ENCODE data around the gene CCSER2. TPM values are rescaled to one million over a fixed set of nuclear protein-coding genes. Genes with fewer than 3 reads are reported as not detected.

Gene CCSER2
- total RNA-seq, 6 experiments from 2014 or later: 18.2 to 28.8 (median 25.9) TPM

- intact Hi-C loops (cut with DNase I): no loop called here
- H3K4me1 ChIP-seq: peaks cover 0 to 9% (median 3%) of the 10 kb centered on the region in 4 donors
- H3K4me3 ChIP-seq: no peak overlapping the region
- TF ChIP-seq CTCF (IDR thresholded peaks at IDR 0.05) (no peak), POLR2A (IDR thresholded peaks at IDR 0.05) (no peak)
- H3K27ac ChIP-seq: no peak overlapping the region
- 77% methylated on average over 2 of the region's 2 CpGs for WGBS (ENCODE audit: insufficient coverage, low coverage, low lambda C conversion rate, missing lambda C conversion rate)
- ATAC-seq: no peak
- DNase-seq: no peak
- H3K36me3 ChIP-seq: no peaks in the 10 kb centered on the region
- no peaks in the 10 kb centered on the region for H3K9me3 ChIP-seq
- no peaks in the 10 kb centered on the region for H3K27me3 ChIP-seq
These were observed 20.5 kb downstream of the CCSER2 start for GRCh38 chr10:84348860-84349259.

- H3K4me1 ChIP-seq: peaks cover 0 to 7% (median 0%) of the 10 kb centered on the region in 4 donors
- 50% methylated on average over 7 of the region's 7 CpGs for WGBS (ENCODE audit: insufficient coverage, low coverage, low lambda C conversion rate, missing lambda C conversion rate)
- no peak overlapping the region for H3K4me3 ChIP-seq
- intact Hi-C loops (cut with DNase I): no loop called here
- DNase-seq: peak in 2 of 3 donors; percentile 50 to 65
- no peak overlapping the region for H3K27ac ChIP-seq
- peak; percentile 89 to 96 (median 92) for ATAC-seq
- H3K9me3 ChIP-seq: no peaks in the 10 kb centered on the region
- no peaks in the 10 kb centered on the region for H3K36me3 ChIP-seq
- H3K27me3 ChIP-seq: no peaks in the 10 kb centered on the region
- TF ChIP-seq POLR2A (IDR thresholded peaks at IDR 0.05) (no peak), CTCF (IDR thresholded peaks at IDR 0.05) (peak; percentile 52 to 80 (median 76))
These were observed 24.0 kb downstream of the CCSER2 start for GRCh38 chr10:84352251-84352842.

GRCh38 chr10:84353052-84353803 lies 24.8 kb downstream of the CCSER2 start:
- H3K4me1 ChIP-seq: peaks cover 0 to 7% (median 0%) of the 10 kb centered on the region in 4 donors

GRCh38 chr10:84354623-84355022 lies 26.2 kb downstream of the CCSER2 start:
- Histone ChIP-seq H3K9me3 (no peaks in the 10 kb centered on the region), H3K27ac (peak overlapping the region in 1 of 3 donors; percentile 40), H3K4me1 (peaks cover 0 to 16% (median 0%) of the 10 kb centered on the region in 4 donors), H3K36me3 (no peaks in the 10 kb centered on the region), H3K27me3 (no peaks in the 10 kb centered on the region), H3K4me3 (no peak overlapping the region)
- intact Hi-C loops (cut with DNase I): no loop called here
- WGBS (ENCODE audit: insufficient coverage, low coverage, low lambda C conversion rate, missing lambda C conversion rate): 60% methylated on average over 2 of the region's 4 CpGs
- no peak for TF ChIP-seq CTCF (IDR thresholded peaks at IDR 0.05)
- TF ChIP-seq POLR2A (IDR thresholded peaks at IDR 0.05): no peak
- DNase-seq: no peak
- ATAC-seq: peak; percentile 52 to 80 (median 78)

More at GRCh38 chr10:84353052-84353803, 24.8 kb downstream of the CCSER2 start:
- no peak overlapping the region for H3K4me3 ChIP-seq
- no peak overlapping the region for H3K27ac ChIP-seq
- no peaks in the 10 kb centered on the region for H3K9me3 ChIP-seq
- no peaks in the 10 kb centered on the region for H3K27me3 ChIP-seq
- ATAC-seq (no peak), DNase-seq (no peak)
- intact Hi-C loops (cut with DNase I): no loop called here
- WGBS (ENCODE audit: insufficient coverage, low coverage, low lambda C conversion rate, missing lambda C conversion rate): 64% methylated on average over 7 of the region's 11 CpGs
- TF ChIP-seq POLR2A (IDR thresholded peaks at IDR 0.05) (no peak), CTCF (IDR thresholded peaks at IDR 0.05) (no peak)
- H3K36me3 ChIP-seq: no peaks in the 10 kb centered on the region

All from right lobe of liver (tissue), 6 donors.